Thoracic aorta endothelial cell (primary cell): ENCODE measurements around the gene OR4E1. TPM values are rescaled to one million over a fixed set of nuclear protein-coding genes. Genes with fewer than 3 reads are reported as not detected.

Experiments
- small RNA-seq: library from RNA; depleted of rRNA; stranded (forward); fragments of <200 nt; gene quantifications from one replicate; pipeline ENCODE3, GENCODE V24; 2012
- total RNA-seq: library from RNA; depleted of rRNA; stranded (reverse); fragments of >200 nt; gene quantifications from 2 replicates; pipeline ENCODE4 v1.2.3, GENCODE V29; 2012

The OR4E1 gene, protein sequence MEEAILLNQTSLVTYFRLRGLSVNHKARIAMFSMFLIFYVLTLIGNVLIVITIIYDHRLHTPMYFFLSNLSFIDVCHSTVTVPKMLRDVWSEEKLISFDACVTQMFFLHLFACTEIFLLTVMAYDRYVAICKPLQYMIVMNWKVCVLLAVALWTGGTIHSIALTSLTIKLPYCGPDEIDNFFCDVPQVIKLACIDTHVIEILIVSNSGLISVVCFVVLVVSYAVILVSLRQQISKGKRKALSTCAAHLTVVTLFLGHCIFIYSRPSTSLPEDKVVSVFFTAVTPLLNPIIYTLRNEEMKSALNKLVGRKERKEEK
- total RNA-seq = not detected in 2 replicates

DNA sequence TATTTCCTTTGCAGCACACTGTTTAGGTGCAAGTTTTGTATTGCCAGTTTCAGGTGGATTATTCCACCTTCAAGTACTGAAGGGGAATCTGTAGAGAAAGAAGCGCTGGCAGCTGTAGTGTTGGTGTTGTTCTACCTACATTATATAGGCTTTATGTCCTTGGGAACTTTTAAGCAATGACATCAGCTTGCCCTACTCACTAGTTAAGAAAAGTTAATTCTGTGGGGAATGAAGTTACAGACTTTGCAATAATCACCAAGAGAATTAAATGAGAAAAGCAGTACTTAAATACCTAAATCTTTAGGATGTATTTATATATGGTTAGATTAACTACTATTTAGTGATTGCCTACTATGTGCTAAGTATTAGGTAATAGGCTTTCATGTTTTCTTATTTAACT lies at the start of gene OR4E1:
Gene OR4E1 (minus strand): TSS at position 101 of the 400 bp plus-strand sequence. CDS start 2,883 bp downstream, outside the sequence.

DNA sequence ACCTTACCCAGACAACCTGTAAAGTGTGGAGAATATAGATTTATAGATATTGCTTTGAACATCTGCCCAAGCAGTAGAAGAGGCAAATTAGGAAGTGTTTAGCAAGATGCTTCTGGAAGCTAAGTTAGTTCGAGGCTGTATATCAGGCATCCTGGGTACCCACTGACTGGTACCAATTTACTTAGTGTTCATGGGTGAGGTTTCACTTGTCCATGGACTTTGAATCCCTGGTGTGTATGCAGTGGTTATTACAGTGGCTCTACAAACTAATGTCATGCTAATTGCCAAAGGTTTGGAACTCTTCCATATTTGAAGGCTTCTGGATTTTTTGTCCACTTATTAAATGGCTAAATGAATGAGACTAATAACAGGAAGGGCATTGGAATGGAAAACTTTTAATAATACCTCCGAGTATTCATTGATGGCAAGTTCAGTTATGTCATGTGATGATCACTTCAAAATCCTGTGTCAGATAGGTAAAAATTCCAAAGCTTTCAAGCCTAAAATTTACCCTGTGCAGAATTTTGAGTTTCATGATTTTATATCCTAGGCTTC lies 20.2 kb downstream of the OR4E1 start, which contains the start of gene OR4E2:
Gene OR4E2 (plus strand): TSS at position 505 of the 555 bp plus-strand sequence. CDS start 11,248 bp downstream, outside the sequence.

DNA sequence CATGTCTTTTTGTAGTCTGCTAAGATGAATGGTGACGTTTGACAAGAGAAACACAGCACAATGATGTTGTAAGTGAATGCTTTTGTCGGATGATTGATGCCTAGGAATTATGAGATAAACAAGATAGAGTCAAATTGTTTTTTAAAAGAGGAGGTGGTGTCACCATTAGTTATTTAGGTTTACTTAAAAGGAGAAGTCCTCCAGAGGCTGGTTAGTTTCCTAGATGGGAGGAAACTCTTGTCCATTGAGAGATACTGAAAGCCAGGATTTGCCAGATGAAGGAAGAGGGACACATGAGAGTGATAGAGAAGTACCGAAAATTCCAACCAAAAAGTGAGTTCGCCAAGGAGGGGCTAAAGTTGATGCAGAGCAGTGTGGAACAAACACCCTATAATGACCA lies 38.8 kb downstream of the OR4E1 start, which contains the start of gene OR10G2:
Gene OR10G2 (minus strand): TSS at position 101 of the 400 bp plus-strand sequence. CDS start 98 bp downstream, at position 3.

Small RNA genes within 50 kb of the gene (small RNA-seq; reads per million reads assigned to genes)
- not detected for gene AC243972.3

Other genes with a start within 250 kb of the OR4E1 start
- 78.2 and 80.3 TPM in 2 replicates for gene CHD8, start 217.7 kb downstream of the OR4E1 start, total RNA-seq
- gene RAB2B, start 196.9 kb downstream of the OR4E1 start, total RNA-seq = 28.7 and 30.2 TPM in 2 replicates
- gene TOX4, start 196.6 kb downstream of the OR4E1 start, total RNA-seq = 37.6 and 49.0 TPM in 2 replicates
- gene METTL3, start 162.5 kb downstream of the OR4E1 start, total RNA-seq = 80.7 and 82.2 TPM in 2 replicates
- gene SALL2, start 147.5 kb downstream of the OR4E1 start, total RNA-seq = 1.9 and 3.4 TPM in 2 replicates
- not detected in 2 replicates for gene OR10G3, start 93.7 kb downstream of the OR4E1 start, total RNA-seq
- not detected in 2 replicates for gene OR10G2, start 38.9 kb downstream of the OR4E1 start, total RNA-seq
- not detected in 2 replicates for gene OR4E2, start 20.0 kb downstream of the OR4E1 start, total RNA-seq